Renal pelvis (tissue), 4 donors: ENCODE measurements around the gene ARFGAP1. TPM values are rescaled to one million over a fixed set of nuclear protein-coding genes. Genes with fewer than 3 reads are reported as not detected.

Experiments used
- DNase-seq: peaks from one replicate; pipeline ENCODE4 v3.0.0-alpha.2; 2013
- polyA plus RNA-seq, 3 donors: library from polyadenylated mRNA; unstranded; fragments of 120-200 nt; gene quantifications; one replicate each; pipeline ENCODE4 v1.2.1, GENCODE V29; 2013; ENCODE audit not compliant: insufficient read length in 3 of 3

ARFGAP1 gene
- polyA plus RNA-seq, 3 donors = 72.4 to 83.1 (median 77.7) TPM

DNA sequence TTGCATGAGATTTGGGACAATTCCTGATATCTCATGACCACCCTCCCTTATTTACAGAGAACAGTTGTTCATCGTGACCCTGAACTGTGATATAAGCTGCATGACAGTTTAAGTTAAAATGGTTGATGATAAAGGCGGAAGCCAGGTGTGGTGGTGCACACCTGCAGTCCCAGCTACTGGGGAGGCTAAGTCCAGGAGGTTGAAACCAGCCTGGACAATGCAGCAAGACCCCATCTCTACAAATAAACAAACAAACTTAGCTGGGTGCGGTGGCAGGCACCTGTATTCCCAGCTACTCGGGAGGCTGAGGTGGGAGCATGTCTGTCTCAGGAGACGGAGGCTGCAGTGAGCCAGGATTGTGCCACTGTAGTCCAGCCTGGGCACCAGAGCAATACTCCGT is 44.4 kb downstream of the ARFGAP1 start:
- no peak for DNase-seq

GRCh38 chr20:63317601-63318291 is 45.1 kb downstream of the ARFGAP1 start:
- no peak for DNase-seq

DNA sequence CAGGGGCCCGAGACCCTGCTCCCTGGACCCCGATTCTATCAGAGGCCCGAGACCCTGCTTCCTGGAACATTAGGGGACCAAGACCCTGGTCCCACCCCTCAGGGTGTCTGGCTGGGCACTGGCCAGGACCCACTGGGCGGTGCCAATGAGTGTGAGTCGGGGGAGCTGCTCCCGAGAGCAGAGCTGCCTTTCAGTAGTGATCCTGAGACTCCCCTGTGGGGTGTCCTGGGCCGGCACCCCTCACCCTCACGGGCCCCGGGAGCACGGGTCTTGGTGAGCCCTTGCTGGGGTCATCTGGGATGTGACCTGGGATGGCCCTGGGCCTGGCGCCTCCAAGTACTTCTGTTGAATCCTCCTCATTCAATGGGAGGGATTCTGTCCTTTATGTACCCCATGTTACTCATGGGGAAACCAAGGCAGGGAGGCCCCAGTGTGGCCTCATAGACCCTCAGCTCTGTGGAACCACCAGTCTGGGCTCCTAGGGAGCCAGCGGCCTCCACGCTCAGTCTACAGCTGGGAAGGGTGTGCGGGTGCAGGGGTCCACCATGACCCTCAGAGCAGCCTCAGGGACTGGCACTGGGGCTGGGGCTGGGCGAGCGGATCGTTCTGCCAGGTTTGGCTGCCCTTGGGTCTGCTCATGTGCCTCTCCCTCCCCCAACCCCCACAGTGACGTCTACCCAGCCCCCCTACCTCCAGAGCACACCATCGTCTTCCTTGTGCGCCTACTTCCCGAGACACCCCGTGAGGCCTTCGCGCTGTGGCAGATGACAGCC is 46.0 kb downstream of the ARFGAP1 start:
- no peak for DNase-seq

DNA sequence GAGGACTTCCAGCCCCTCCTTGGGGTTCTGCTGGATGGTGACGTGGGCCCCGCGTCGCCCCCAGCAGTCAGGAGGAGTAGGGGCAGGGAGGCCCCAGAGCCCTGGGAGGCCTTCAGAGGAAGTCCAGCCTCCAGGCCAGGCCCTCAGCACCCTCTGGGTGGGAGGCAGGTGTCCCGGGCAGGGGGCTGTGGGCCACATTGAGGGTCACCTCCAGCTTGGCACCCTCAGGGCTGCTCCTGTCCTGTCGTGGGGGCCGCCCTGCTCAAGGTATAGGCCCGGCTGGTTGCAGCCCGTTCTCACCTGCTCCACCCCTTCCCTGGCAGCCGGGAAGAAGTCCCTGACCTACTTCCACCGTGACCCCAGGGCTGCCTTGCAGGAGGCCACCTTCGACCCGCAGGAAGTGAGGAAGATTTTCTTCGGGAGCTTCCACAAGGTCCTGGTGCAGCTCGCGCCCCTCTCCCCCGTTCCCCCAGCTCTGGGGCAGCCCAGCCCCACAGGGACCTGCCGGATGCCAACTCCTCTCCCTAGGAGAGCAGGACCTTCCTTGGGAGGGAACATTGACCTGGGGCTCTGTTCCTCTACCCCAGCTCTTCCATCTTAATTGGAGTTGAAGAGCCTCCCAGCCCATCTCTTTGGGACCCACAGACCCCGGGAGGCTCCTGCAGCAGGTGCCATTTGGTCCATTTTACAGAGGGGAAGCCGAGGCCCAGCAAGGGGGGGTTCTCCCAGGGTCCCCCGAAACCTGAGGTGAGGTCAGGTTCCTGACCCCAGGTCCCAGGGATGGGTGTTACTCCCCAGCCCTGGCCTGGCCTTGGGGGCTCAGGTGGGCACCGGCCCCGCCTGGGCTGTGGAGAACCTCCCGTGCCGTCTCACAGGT is 46.8 kb downstream of the ARFGAP1 start:
- DNase-seq = no peak

GRCh38 chr20:63320041-63320511 is 47.5 kb downstream of the ARFGAP1 start:
- no peak for DNase-seq

DNA sequence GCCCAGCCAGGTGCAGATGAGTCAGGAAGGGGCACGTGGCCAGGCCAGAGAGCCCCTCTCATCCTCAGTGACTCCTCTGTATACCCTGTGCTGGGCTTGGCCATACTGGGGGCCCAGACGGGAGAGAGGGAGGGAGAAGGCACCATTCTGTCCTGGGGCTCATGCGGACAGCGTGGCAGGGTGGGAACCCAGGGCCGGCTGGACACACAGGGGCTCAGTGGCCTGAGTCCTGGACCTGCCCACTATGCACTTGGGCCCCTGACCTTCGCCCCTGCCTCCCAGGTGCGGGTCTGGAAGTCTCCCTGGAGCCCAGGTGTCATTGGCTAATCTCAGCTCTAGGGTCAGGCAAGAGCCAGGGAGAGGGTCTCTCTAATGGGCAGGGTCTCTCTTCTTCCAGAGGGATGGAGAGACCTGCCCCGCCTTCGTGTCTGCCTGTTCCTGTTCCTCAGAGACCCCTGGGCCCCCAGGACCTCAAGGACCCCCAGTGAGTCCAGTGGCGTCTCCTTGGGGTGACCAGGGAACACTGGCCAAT is 48.1 kb downstream of the ARFGAP1 start:
- DNase-seq = no peak

GRCh38 chr20:63321148-63321831 is 48.7 kb downstream of the ARFGAP1 start:
- DNase-seq = no peak

GRCh38 chr20:63322146-63322932 is 49.7 kb downstream of the ARFGAP1 start:
- DNase-seq = no peak

- no peak for DNase-seq
Observed at GRCh38 chr20:63322933-63323273, 50.3 kb downstream of the ARFGAP1 start.

DNA sequence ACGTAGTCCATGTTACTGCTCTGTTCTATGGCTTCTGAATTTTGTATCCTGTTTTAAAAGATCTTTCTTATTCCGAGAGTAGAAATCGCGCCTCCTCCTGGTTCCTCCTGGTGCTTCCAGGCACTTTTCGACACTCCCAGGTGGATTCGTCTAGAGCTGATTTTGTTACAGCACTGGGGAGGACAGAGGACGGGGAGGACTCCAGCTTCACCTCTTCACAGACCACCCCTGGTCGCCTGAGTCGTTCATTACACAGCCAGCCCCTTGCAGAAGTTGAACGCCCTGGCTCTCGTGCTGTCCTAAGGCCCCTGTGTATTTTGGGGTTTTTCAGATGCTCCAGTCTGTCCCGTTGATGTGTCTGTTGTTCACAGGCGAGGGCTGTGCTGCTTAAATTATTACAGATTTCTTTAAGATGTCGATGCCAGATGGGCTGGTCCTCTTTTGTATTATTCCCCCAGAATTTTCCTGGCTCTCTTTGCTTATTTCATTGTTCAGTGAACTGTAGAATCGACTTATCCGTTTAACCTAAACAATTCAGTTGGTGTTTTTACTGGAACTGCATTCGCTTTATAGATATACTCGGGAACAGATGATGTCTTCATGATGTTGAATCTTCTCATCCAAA is 50.9 kb downstream of the ARFGAP1 start:
- no peak for DNase-seq

DNA sequence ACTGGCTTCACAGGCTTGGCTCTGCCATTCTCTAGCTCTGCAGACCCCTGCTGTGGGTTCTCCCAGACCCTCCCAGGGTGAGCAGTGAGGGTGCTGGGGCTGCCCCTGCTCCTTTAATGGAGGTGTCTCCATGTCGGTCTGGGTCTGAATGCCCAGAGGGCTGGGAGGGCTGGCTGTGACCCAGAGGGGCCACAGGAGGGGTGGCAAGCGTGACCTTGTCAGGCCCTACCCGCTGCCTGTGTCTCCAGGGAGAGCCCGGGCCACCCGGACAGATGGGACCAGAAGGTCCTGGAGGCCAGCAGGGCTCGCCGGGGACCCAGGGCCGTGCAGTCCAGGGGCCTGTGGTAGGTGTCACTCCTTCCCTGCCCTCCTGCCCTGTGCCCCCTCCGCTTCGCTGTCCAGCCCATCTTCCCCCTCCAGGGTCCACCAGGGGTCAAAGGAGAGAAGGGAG is 52.4 kb downstream of the ARFGAP1 start:
- DNase-seq = no peak

GRCh38 chr20:63325554-63326313 is 53.1 kb downstream of the ARFGAP1 start:
- DNase-seq = no peak

DNA sequence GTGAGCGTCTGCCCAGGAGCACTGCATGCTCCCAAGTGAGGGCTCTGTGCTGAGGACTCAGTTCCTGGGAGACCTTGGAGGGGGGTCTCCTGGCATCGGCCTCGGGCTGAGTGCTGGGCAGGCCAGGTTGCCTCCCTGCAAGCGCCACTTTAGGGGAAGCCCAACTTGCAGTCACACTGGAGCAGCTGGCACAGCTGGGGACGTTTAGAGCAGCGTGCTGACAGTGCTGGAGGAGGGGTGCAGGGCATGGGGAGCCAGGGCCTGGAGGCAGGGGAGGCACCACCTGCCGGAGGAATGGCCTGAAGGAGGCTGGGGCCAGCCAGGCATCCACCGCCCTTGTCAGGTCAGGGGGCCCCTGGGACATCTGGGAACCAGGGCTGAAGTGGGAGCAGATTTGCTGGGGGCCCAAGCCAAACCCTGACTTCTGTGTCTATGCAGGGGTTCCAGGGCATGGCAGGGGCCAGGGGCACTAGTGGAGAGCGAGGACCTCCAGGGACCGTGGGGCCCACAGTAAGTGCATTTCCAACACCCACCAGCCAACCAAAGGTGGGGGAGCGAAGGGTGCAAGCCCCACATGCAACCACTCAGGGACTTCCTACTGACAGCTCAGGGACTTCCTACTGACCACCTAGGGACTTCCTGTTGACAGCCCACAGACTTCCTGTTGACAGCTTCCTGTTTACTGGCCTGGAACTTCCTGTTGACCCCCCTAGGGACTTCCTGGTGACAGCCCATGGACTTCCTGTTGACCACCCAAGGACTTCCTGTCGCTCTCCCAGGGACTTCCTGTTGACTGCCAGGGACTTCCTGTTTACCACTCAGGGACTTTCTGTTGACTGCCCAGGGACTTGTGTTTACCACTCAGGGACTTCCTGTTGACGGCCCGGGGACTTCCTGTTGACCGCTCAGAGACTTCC is 54.0 kb downstream of the ARFGAP1 start:
- DNase-seq = no peak

DNA sequence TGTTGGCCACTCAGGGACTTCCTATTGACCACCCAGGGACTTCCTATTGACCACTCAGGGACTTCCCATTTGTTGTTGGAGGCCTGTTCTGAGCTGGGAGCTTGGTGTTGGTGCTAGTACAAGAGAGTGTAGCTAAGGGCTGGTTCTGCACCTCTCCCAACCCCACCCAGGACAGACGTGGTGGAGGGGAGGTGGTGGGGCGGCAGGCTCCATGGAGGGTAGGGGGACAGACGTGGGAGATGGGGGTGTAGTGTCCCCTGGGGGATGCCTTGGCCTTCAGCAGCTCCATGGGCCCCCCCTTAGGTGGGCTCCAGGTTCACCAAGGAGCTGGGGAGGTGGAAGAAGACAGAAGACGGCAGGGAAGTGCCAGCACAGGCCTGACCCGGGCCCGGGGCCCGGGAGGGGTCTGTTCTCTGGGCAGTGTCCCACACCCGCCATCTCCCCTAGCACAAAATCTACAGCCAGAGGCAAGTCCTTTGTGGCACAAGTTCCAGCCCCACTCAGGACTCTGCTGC is 54.7 kb downstream of the ARFGAP1 start:
- no peak for DNase-seq

GRCh38 chr20:63328026-63328700 is 55.5 kb downstream of the ARFGAP1 start:
- DNase-seq = no peak

- no peak for DNase-seq
Observed at GRCh38 chr20:63328718-63329275, 56.2 kb downstream of the ARFGAP1 start.
